Left kidney (tissue), 2 donors: ENCODE data around the gene GNGT1. TPM values are rescaled to one million over a fixed set of nuclear protein-coding genes. Genes with fewer than 3 reads are reported as not detected.

Experiments
- DNase-seq: peaks from one replicate; pipeline ENCODE4 v3.0.0-alpha.2; 2013
- polyA plus RNA-seq: library from polyadenylated mRNA; unstranded; fragments of 120-200 nt; gene quantifications from one replicate; pipeline ENCODE4 v1.2.1, GENCODE V29; 2013; ENCODE audit not compliant: insufficient read length

The GNGT1 gene
- polyA plus RNA-seq, 1 donor = not detected

- no peak for DNase-seq
Measured at GRCh38 chr7:93941945-93942344, 35.6 kb downstream of the GNGT1 start.

GRCh38 chr7:93943816-93944540, 37.6 kb downstream of the GNGT1 start:
- DNase-seq = no peak

- no peak for DNase-seq
Measured at GRCh38 chr7:93944673-93945072, 38.3 kb downstream of the GNGT1 start.

- DNase-seq = no peak
Measured at GRCh38 chr7:93945083-93945482, 38.7 kb downstream of the GNGT1 start.

- DNase-seq = no peak
Measured at GRCh38 chr7:93945756-93946535, 39.6 kb downstream of the GNGT1 start.

- no peak for DNase-seq
Measured at GRCh38 chr7:93948106-93948505, 41.7 kb downstream of the GNGT1 start.

GRCh38 chr7:93948873-93949272, 42.5 kb downstream of the GNGT1 start:
- DNase-seq = no peak

- no peak for DNase-seq
Measured at GRCh38 chr7:93949423-93949822, 43.1 kb downstream of the GNGT1 start.

- no peak for DNase-seq
Measured at GRCh38 chr7:93955304-93955703, 48.9 kb downstream of the GNGT1 start.

GRCh38 chr7:93957767-93958166, 51.4 kb downstream of the GNGT1 start:
- no peak for DNase-seq

- no peak for DNase-seq
Measured at GRCh38 chr7:93958216-93958615, 51.8 kb downstream of the GNGT1 start.

GRCh38 chr7:93958651-93959050, 52.3 kb downstream of the GNGT1 start:
- no peak for DNase-seq

Other genes with a start within 250 kb of the GNGT1 start
- 10.3 TPM for gene TFPI2, start 15.8 kb upstream of the GNGT1 start, polyA plus RNA-seq
- gene GNG11, start 15.2 kb downstream of the GNGT1 start, polyA plus RNA-seq = 38.1 TPM
- 47.4 TPM for gene BET1, start 97.8 kb downstream of the GNGT1 start, polyA plus RNA-seq